NCI-H2171 treated with DMSO at 0.1 percent for 48 hours (cell line): Measurements from ENCODE around the gene ADCY3.

Experiments
- DNase-seq: peaks from one replicate; lab custom pipeline; 2025; lab: John Stamatoyannopoulos, UW

The ADCY3 gene

GRCh38 chr2:24903161-24904103, 16.6 kb downstream of the ADCY3 start:
- DNase-seq = no peak

GRCh38 chr2:24899361-24899910, 20.6 kb downstream of the ADCY3 start:
- DNase-seq = no peak

DNA sequence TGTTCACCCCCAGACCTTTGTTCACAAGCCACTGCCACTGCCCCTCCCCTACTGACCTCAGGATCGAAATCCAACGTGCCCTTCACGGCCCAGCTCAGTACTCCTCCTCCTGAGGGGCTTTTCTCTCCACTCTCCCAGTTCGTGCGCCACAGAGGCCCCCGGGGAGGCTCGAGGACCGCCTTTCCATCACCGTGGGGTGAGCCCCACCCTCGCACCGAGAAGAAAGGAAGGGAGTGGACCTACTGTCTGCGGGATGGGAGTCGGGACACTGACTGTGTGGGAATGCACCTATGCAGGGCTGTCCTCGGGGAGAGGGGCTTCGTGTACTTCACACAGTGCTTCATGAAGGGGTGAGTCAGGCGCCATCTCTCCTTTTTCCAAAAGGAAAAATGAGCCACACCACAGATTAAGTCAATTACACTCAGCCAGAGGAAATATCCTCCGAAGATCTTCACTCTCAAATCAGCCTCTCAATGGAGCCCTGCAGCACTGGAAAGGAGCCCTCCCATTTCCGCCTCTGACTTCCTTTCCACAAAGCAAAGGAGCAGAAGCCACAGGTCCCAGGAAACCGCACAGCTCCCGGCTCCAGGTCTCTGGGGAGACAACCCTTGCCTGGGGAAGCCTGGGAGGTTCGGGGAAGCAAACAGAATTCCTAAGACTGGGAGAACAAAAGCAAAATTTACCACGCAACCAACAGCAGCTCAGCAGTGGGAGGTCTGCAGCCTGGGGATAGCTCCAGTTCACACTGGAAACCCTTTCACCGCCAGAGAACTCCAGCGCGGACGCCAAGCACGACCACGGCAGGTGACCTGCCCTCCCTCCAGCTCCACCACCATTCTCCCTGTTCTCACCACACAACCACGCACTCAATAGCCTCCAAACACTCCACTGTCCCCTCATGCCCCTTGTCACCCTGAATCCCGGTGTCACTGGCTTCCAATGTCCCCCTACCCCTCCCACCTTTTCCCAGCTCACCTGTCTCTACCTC, 21.6 kb downstream of the ADCY3 start:
- DNase-seq = no peak

DNA sequence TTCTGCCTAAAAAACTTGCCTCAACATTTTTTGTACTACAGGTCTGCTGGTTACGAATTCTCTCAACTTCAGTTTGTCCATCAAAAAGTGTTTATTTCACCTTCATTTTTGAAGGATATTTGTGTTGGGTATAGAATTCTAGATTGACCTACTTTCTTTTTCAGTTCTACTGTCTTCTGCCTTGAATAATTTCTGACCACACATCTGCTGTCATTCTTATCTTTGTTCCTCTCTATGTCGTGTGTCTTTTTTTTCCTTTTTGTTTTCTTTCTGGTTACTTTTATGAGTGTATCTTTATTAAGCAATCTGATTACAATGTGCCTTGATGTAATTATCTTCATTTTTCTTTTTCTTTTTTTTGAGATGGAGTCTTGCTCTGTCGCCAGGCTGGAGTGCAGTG, 25.3 kb downstream of the ADCY3 start:
- peak; percentile 20 for DNase-seq

- no peak for DNase-seq
Measured at GRCh38 chr2:24893934-24894333, 26.1 kb downstream of the ADCY3 start.

GRCh38 chr2:24892928-24893327, 27.1 kb downstream of the ADCY3 start:
- DNase-seq = no peak

GRCh38 chr2:24891201-24891600, 28.8 kb downstream of the ADCY3 start:
- no peak for DNase-seq

DNA sequence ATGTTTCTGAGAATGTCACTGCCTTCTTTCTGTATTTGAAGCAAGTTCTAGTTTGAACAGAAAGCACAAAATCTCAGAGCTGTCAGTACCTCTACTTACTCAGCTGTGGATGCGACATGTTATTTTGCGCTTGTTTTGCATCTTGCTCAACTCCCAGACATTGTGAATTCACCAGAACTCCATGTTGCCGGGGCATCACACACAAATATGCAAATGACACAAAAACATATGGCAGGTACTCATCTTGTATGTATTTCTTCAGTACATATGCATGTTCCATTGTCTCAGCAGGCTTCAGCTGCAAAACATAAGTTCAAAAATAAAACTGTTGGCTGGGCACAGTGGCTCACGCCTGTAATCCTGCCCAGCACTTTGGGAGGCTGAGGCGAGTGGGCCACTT, 30.8 kb downstream of the ADCY3 start:
- no peak for DNase-seq

GRCh38 chr2:24888177-24888576, 31.9 kb downstream of the ADCY3 start:
- DNase-seq = no peak

DNA sequence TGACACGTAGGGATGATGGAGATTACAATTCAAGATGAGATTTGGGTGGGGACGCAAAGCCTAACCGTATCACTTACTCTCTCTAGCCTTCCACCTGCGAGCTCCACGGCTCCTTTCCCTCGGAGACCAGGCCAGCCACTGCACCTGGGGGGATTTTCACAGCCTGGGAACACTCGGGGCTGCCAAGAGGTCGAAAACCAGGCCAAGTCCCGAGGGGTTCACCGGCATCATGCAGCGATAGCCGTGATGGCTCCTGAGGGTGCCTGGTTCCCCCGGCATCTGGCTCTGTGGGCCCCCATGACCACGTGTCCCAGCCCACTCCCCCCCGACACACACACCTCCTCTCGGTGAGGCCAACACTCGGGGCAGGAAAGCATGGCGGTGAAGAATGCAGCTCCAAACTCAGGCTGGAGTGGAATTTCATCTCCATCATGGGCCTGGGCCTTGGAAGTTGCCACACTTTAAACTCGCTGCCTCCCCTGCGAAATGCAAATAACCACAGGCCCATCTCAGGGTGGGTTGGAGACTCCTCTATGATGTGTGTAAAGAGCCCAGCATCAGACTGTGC, 32.6 kb downstream of the ADCY3 start:
- DNase-seq = no peak

- peak; percentile 67 for DNase-seq
Measured at GRCh38 chr2:24886691-24887304, 33.2 kb downstream of the ADCY3 start.

GRCh38 chr2:24886126-24886501, 33.9 kb downstream of the ADCY3 start:
- DNase-seq = no peak

DNA sequence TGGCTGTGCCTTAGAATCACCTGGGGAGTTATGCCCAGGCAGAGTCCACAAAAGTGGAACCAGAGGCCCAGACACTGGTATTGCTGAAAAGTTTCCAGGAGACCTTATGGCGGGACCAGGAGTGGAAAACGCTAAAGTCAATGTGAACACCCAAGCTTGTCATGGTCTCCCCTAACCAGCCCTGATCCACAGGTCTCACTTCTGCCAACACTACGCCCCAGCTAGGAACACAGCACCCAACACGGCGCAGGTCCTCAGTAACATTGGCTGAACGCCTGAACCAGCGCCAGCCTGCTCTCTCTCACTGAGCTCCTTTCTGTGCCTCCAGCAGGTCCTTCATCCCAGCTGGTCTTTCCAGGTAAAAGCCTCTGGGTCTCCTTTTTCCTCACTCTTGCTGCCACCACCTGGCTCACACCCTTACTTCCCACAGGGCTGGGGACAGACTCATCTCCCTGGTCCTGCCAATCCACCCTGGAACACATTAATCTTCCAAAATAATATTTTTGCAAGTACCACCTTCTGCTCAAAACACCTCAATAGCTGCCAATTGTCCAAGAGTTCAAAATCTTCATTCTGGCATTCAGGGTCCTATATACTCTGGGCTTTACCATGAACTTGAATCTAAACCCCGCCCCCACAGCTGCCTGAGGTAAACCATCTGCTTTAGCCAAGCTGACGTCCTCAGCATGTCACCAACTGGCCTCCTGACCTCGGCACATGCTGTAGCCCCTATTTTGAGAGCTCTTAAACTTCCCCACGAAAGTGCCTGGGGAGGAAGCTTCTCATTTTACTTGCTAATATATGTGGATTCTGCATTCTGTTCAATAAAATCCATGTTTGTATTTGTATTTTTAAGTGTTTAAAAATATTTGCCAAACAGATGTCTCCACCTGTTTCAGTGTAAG, 34.6 kb downstream of the ADCY3 start:
- peak; percentile 94 for DNase-seq

GRCh38 chr2:24883946-24884345, 36.1 kb downstream of the ADCY3 start:
- peak; percentile 89 for DNase-seq

GRCh38 chr2:24881623-24882022, 38.4 kb downstream of the ADCY3 start:
- DNase-seq = no peak

- DNase-seq = no peak
Measured at GRCh38 chr2:24881158-24881557, 38.9 kb downstream of the ADCY3 start.

GRCh38 chr2:24878341-24878740, 41.7 kb downstream of the ADCY3 start:
- DNase-seq = no peak

DNA sequence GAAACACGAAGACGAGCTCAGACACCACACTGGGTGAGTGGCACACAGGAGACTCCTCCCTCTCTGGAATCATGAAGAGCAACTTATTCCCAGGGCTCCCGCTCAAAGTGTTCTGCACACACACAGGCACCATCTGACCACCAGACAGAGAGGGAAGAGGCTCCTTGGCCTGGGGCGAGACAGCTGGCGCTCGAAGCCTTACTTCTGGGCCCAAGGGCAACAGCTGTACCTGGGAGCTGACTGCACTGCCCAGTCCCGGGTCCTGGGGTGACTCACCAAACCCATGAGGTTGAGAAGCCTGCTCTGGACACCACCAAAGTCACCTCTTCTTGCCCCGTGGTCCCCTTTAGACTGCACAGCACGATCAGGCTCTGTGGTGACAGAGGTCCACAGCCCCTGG, 42.4 kb downstream of the ADCY3 start:
- no peak for DNase-seq

DNA sequence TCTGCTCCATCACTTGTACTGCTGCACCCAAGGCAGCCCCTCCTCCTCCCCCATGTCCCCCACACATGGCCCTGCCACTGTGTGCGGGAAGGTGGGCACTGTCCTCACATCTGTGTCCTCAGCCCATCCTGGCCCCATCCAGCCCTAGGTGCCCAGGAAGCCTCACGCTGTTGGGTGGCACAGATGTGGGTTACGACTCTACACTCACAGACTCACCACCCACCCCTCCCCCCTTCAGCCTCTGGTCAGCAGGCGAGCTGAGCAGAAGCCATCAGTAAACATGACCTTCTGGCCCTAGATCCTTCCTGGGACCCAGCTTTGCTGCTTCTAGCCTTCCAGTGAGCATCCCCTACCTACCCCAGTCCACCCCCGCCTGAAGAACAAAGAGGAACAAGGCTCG, 43.0 kb downstream of the ADCY3 start:
- no peak for DNase-seq

GRCh38 chr2:24875901-24876300, 44.1 kb downstream of the ADCY3 start:
- no peak for DNase-seq

DNA sequence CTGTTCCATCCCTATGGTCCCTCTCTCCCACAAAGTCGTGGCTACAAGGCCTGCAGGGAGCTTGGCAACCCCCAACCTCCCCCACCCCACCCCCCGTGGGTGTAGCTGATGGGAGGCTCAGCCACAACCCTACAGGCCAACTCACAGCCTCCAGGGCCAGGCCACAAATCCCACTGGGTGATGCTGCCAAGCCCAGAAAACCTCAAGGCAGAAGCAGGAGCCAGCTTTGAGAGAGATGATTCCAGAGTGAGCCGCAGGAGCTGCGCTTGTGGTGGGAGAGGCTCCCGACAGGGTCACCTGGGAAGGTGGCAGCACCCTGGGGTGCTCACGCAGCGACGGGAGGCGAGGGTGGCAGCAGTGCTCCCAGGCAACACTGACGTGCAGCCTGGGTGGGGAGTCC, 44.8 kb downstream of the ADCY3 start:
- DNase-seq = no peak
